H1 (cell line): ENCODE data around the gene ANAPC16. TPM values are rescaled to one million over a fixed set of nuclear protein-coding genes. Genes with fewer than 3 reads are reported as not detected.
"Not testable (repeated sequence)": the region's sequence is repeated elsewhere in the genome, so short reads cannot be mapped to it uniquely, and the experiment has no call there.

Experiments
- CTCF ChIA-PET: fragments of 300-600 bp; sonication (Branson Sonifier 250); formaldehyde crosslinking; loops from one replicate; lab custom pipeline; 2021; ENCODE audit not compliant: partially characterized antibody; lab: Charles Lee
- POLR2A ChIA-PET: fragments of 300-600 bp; sonication (Branson Sonifier 250); formaldehyde crosslinking; loops from one replicate; lab custom pipeline; 2021; ENCODE audit warnings: inconsistent platforms; ENCODE audit not compliant: partially characterized antibody; lab: Charles Lee
- DNase-seq, 2 experiments: peaks; one replicate each; pipeline versions ENCODE4 v3.0.0 to v3.0.0-alpha.2; 2010 to 2022; ENCODE audit warnings: low spot score in 2 of 2, low read depth in 1 of 2, mixed read lengths in 1 of 2
- FAIRE-seq: peaks from 2 replicates; lab custom pipeline; 2011; peaks lifted over from hg19 to GRCh38; lab: Jason Lieb, UNC
- H2AFZ ChIP-seq: 2 replicates; pipeline ENCODE4 v1.8.1; 2012; ENCODE audit warnings: low read length, inconsistent platforms
- H2AK5ac ChIP-seq: 2 replicates; pipeline ENCODE4 v1.6.1; 2013; ENCODE audit warnings: low read depth, low read length
- H2BK120ac ChIP-seq: replicated peaks from 2 replicates; pipeline ENCODE3; 2013; ENCODE audit warnings: low read depth, low read length, inconsistent platforms
- H2BK12ac ChIP-seq: 2 replicates; pipeline ENCODE4 v1.6.1; 2013; ENCODE audit warnings: low read depth, low read length
- H2BK15ac ChIP-seq: 2 replicates; pipeline ENCODE4 v1.6.1; 2013; ENCODE audit warnings: low read length
- H2BK20ac ChIP-seq: 2 replicates; pipeline ENCODE4 v1.6.1; 2013; ENCODE audit warnings: low read length
- H2BK5ac ChIP-seq: 2 replicates; pipeline ENCODE4 v1.6.1; 2013; ENCODE audit warnings: low read depth, low read length
- H3K14ac ChIP-seq: 2 replicates; pipeline ENCODE4 v1.6.1; 2013; ENCODE audit warnings: inconsistent platforms; ENCODE audit not compliant: insufficient read length
- H3K18ac ChIP-seq: 2 replicates; pipeline ENCODE4 v1.6.1; 2013; ENCODE audit warnings: low read length; ENCODE audit errors: extremely low read depth
- H3K23ac ChIP-seq: 2 replicates; pipeline ENCODE4 v1.6.1; 2013; ENCODE audit warnings: inconsistent platforms; ENCODE audit not compliant: insufficient read length
- H3K23me2 ChIP-seq: 2 replicates; pipeline ENCODE4 v1.6.1; 2013; ENCODE audit warnings: low read depth, low read length
- H3K27ac ChIP-seq: 2 replicates; pipeline ENCODE4 v1.6.1; 2011; ENCODE audit warnings: low read depth, low read length, inconsistent platforms
- H3K27me3 ChIP-seq, 4 experiments: replicated peaks in 1 of 4; 1 replicate in 1 of 4; 2 replicates in 3 of 4; pipeline versions ENCODE4 v1.6.1 to v1.8.1; 2011 to 2013; ENCODE audit warnings: low read length in 3 of 4, mild to moderate bottlenecking in 3 of 4, inconsistent platforms in 2 of 4, mixed read lengths in 2 of 4, moderate library complexity in 1 of 4; ENCODE audit not compliant: control insufficient read depth in 3 of 4, insufficient read depth in 3 of 4; ENCODE audit errors: extremely low read depth in 1 of 4
- H3K36me3 ChIP-seq, 4 experiments: 2 replicates each; pipeline versions ENCODE4 v1.6.1 to v1.8.1; 2011 to 2013; ENCODE audit warnings: mild to moderate bottlenecking in 4 of 4, low read length in 3 of 4, moderate library complexity in 2 of 4, control low read depth in 1 of 4, inconsistent platforms in 1 of 4; ENCODE audit not compliant: insufficient read depth in 4 of 4, control insufficient read depth in 2 of 4
- H3K4ac ChIP-seq: replicated peaks from 2 replicates; pipeline ENCODE3; 2013; ENCODE audit warnings: low read length, low read depth, mixed read lengths, inconsistent platforms; ENCODE audit not compliant: insufficient read length
- H3K4me1 ChIP-seq, 4 experiments: replicated peaks in 1 of 4; 1 replicate in 1 of 4; 2 replicates in 3 of 4; pipeline versions ENCODE4 v1.6.1 to v1.8.1; 2011 to 2013; ENCODE audit warnings: low read length in 3 of 4, inconsistent platforms in 2 of 4, mixed read lengths in 1 of 4; ENCODE audit not compliant: insufficient read depth in 4 of 4, control insufficient read depth in 3 of 4
- H3K4me2 ChIP-seq, 2 experiments: 2 replicates each; pipeline versions ENCODE4 v1.6.1 to v1.8.1; 2011 to 2013; ENCODE audit warnings: low read depth in 2 of 2, low read length in 2 of 2, control low read depth in 1 of 2, inconsistent platforms in 1 of 2, mild to moderate bottlenecking in 1 of 2; ENCODE audit not compliant: insufficient read depth in 1 of 2
- H3K4me3 ChIP-seq, 4 experiments: fragments of 200-600, 300-600 bp in 1 of 4; sonication (generic), shearing (Covaris generic), sonication (Bioruptor Twin) in 1 of 4; 2 replicates each; pipeline versions ENCODE4 v1.5.1 to v1.8.1; 2011 to 2016; ENCODE audit warnings: low read length in 4 of 4, low read depth in 3 of 4, control low read depth in 2 of 4, inconsistent platforms in 2 of 4, mild to moderate bottlenecking in 2 of 4, mixed read lengths in 1 of 4, moderate library complexity in 1 of 4; ENCODE audit not compliant: insufficient read depth in 2 of 4; ENCODE audit errors: extremely low read depth in 1 of 4
- H3K56ac ChIP-seq: replicated peaks from 2 replicates; pipeline ENCODE3; 2013; ENCODE audit warnings: low read depth, mild to moderate bottlenecking, mixed read lengths, low read length, inconsistent platforms; ENCODE audit not compliant: insufficient read length
- H3K79me1 ChIP-seq: 2 replicates; pipeline ENCODE4 v1.6.1; 2013; ENCODE audit warnings: low read depth, low read length, control low read depth
- H3K79me2 ChIP-seq, 2 experiments: 2 replicates each; pipeline versions ENCODE4 v1.6.1 to v1.8.1; 2012 to 2013; ENCODE audit warnings: low read length in 2 of 2, mild to moderate bottlenecking in 2 of 2, inconsistent platforms in 1 of 2; ENCODE audit not compliant: insufficient read depth in 2 of 2, control insufficient read depth in 1 of 2
- H3K9ac ChIP-seq, 4 experiments: replicated peaks in 1 of 4; 1 replicate in 1 of 4; 2 replicates in 3 of 4; pipeline versions ENCODE4 v1.6.1 to v1.8.1; 2011 to 2013; ENCODE audit warnings: low read depth in 3 of 4, low read length in 3 of 4, control low read depth in 2 of 4, mild to moderate bottlenecking in 2 of 4, moderate library complexity in 2 of 4, inconsistent platforms in 1 of 4; ENCODE audit errors: extremely low read depth in 1 of 4
- H3K9me3 ChIP-seq, 2 experiments: 2 replicates each; pipeline versions ENCODE4 v1.6.1 to v1.8.1; 2012 to 2013; ENCODE audit warnings: mild to moderate bottlenecking in 2 of 2, moderate library complexity in 2 of 2, control low read depth in 1 of 2, inconsistent platforms in 1 of 2, low read depth in 1 of 2, low read length in 1 of 2, mixed read lengths in 1 of 2; ENCODE audit not compliant: insufficient read depth in 2 of 2
- H4K20me1 ChIP-seq, 2 experiments: replicated peaks in 1 of 2; 2 replicates each; pipeline versions ENCODE3 to v1.8.1; 2011 to 2013; ENCODE audit warnings: inconsistent platforms in 2 of 2, low read length in 2 of 2, mild to moderate bottlenecking in 1 of 2; ENCODE audit not compliant: insufficient read depth in 2 of 2, control insufficient read depth in 1 of 2
- H4K5ac ChIP-seq: 2 replicates; pipeline ENCODE4 v1.6.1; 2013; ENCODE audit warnings: low read length, low read depth, mixed read lengths, inconsistent platforms; ENCODE audit not compliant: insufficient read length
- H4K8ac ChIP-seq: 2 replicates; pipeline ENCODE4 v1.8.0; 2013; ENCODE audit warnings: mild to moderate bottlenecking, moderate library complexity, low read length, inconsistent platforms; ENCODE audit not compliant: insufficient read depth; ENCODE audit errors: extremely low read depth
- H4K91ac ChIP-seq: replicated peaks from 2 replicates; pipeline ENCODE3; 2013; ENCODE audit warnings: low read length, mixed read lengths, inconsistent platforms; ENCODE audit not compliant: insufficient read length
- WGBS, 2 experiments: shearing (Covaris generic) in 1 of 2; methylation state at CpG; one replicate each; pipeline versions ENCODE4 v1.1.6 to v1.1.7; 2013 to 2015; ENCODE audit warnings: low lambda C conversion rate in 2 of 2, mixed read lengths in 2 of 2, inconsistent platforms in 1 of 2, low coverage in 1 of 2, missing lambda C conversion rate in 1 of 2; ENCODE audit not compliant: insufficient replicate concordance in 2 of 2, insufficient coverage in 1 of 2, insufficient read length in 1 of 2; ENCODE audit errors: extremely low coverage in 1 of 2, missing lambda C conversion rate in 1 of 2; 5-methylcytosine and 5-hydroxymethylcytosine counted together
- polyA plus RNA-seq, 7 experiments: library from polyadenylated mRNA; depleted of rRNA in 3 of 7; stranded (reverse) in 5 of 7; unstranded in 2 of 7; fragments of >200 nt in 5 of 7; fragments of 200-250 nt in 2 of 7; gene quantifications; 1 replicate in 5 of 7; 2 replicates in 1 of 7; 4 replicates in 1 of 7; pipeline versions ENCODE4 v1.2.1 to v1.2.3, GENCODE V29; 2011 to 2013; ENCODE audit warnings: missing spikeins in 2 of 7, mixed read lengths in 2 of 7
- total RNA-seq: library from RNA; stranded (reverse); fragmentation: NEBNext Ultra II Directional; extraction: Animal tissue kit (Norgen Biotek cat#: 25700); gene quantifications from 2 replicates; pipeline ENCODE4 v1.2.1, GENCODE V29; 2021

Gene ANAPC16
- total and polyA plus RNA-seq, 2 of the 8 experiments (the other 6 are each of a cell fraction or from before 2014, with no cell fraction given): 53.1 to 57.4 TPM

GRCh38 chr10:72224191-72224590 lies 8.4 kb downstream of the ANAPC16 start:
- not testable (repeated sequence) for H3K4ac ChIP-seq, H2BK20ac ChIP-seq, H2BK12ac ChIP-seq, H3K9me3 ChIP-seq, H4K20me1 ChIP-seq, H3K4me2 ChIP-seq, H3K56ac ChIP-seq, H4K5ac ChIP-seq, H3K4me3 ChIP-seq, H3K14ac ChIP-seq, H2BK15ac ChIP-seq, H2AFZ ChIP-seq, H2BK5ac ChIP-seq, H3K4me1 ChIP-seq, DNase-seq, H3K9ac ChIP-seq, H3K79me1 ChIP-seq, H3K23me2 ChIP-seq, H3K27ac ChIP-seq, H2AK5ac ChIP-seq, H3K23ac ChIP-seq, H3K18ac ChIP-seq, H4K8ac ChIP-seq, H4K91ac ChIP-seq, H2BK120ac ChIP-seq, H3K27me3 ChIP-seq, FAIRE-seq
- CTCF ChIA-PET: interaction anchor here (0.7 to 4.6 kb wide), 13 partner anchors 9 to 160 kb away, joined by 3 to 18 read pairs (median 4); partner anchors contain the start of genes ANAPC16 and DDIT4
- H3K79me2 ChIP-seq: peaks cover 0 to 38% of the 10 kb centered on the region in 2 experiments; a peak in 3 of 4 replicates
- WGBS, 2 experiments: 89% methylated on average over 6 of the region's 6 CpGs; no CpG with 5 or more reads in 1 of the 2 experiments
- H3K36me3 ChIP-seq: peaks cover 5 to 16% (median 12%) of the 10 kb centered on the region in 4 experiments; a peak in 7 of 8 replicates
- POLR2A ChIA-PET: interaction anchor here (1.0 to 1.2 kb wide), 3 partner anchors 14 to 57 kb away, joined by 3 to 4 read pairs (median 4); no protein-coding TSS in a partner anchor
